ENCODE data around the gene ATP5MC2. TPM values are rescaled to one million over a fixed set of nuclear protein-coding genes. Genes with fewer than 3 reads are reported as not detected.

The ATP5MC2 gene
- 461 and 715 TPM in 2 replicates for total RNA-seq (ENCODE audit: low replicate concordance)

GRCh38 chr12:53675701-53676607 is at the start of gene ATP5MC2:
ATP5MC2 (minus strand) TSS chr12:53676083; CDS start chr12:53672614, 3,469 bp downstream.
- Histone ChIP-seq H2AFZ (replicated peaks) (peak within 1 kb of the TSS; percentile 86), H3K36me3 (peaks cover 7% of the 10 kb centered on the region), H3K9me3 (ENCODE audit: low read depth) (no peaks in the 10 kb centered on the region), H4K20me1 (ENCODE audit: low read depth) (peaks cover 6% of the 10 kb centered on the region), H3K79me2 (ENCODE audit: low read depth) (peaks cover 48% of the 10 kb centered on the region), H3K27ac (peak within 1 kb of the TSS; percentile 94), H3K27me3 (no peaks in the 10 kb centered on the region), H3K4me3 (peak within 1 kb of the TSS; percentile 75), H3K4me1 (peaks cover 44% of the 10 kb centered on the region), H3F3A (ENCODE audit: low read depth) (peaks cover 42% of the 10 kb centered on the region), H3K9ac (peak within 1 kb of the TSS; percentile 72), H3K4me2 (peak within 1 kb of the TSS; percentile 98)
- Mint-ChIP-seq H3K4me1 (peaks cover 45% of the 10 kb centered on the region), H3K27me3 (ENCODE audit: insufficient read depth, low read depth) (peaks cover 11% of the 10 kb centered on the region), H3K4me3 (peak within 1 kb of the TSS; percentile 94), H3K36me3 (peaks cover 18% of the 10 kb centered on the region), H3K9me3 (no peaks in the 10 kb centered on the region), H3K27ac (peak within 1 kb of the TSS; percentile 99)
- DNase-seq (ENCODE audit: low spot score): peak; percentile 99
- TF ChIP-seq EZH2 (IDR thresholded peaks at IDR 0.05) (no peak), CTCF (IDR thresholded peaks at IDR 0.05) (peak; percentile 99), EZH2phosphoT487 (IDR thresholded peaks at IDR 0.05) (peak; percentile 23)

- no peaks in the 10 kb centered on the region for H3K36me3 ChIP-seq
- H3K27ac ChIP-seq: no peak overlapping the region
- no peaks in the 10 kb centered on the region for H3K79me2 ChIP-seq (ENCODE audit: low read depth)
- Mint-ChIP-seq H3K27ac (no peak overlapping the region), H3K9me3 (no peaks in the 10 kb centered on the region), H3K27me3 (ENCODE audit: insufficient read depth, low read depth) (peaks cover 5% of the 10 kb centered on the region), H3K4me1 (peaks cover 15% of the 10 kb centered on the region), H3K4me3 (no peak overlapping the region), H3K36me3 (peaks cover 4% of the 10 kb centered on the region)
- TF ChIP-seq EZH2 (IDR thresholded peaks at IDR 0.05) (no peak), CTCF (IDR thresholded peaks at IDR 0.05) (no peak), EZH2phosphoT487 (IDR thresholded peaks at IDR 0.05) (no peak)
- H3F3A ChIP-seq (ENCODE audit: low read depth): no peaks in the 10 kb centered on the region
- peaks cover 3% of the 10 kb centered on the region for H3K4me1 ChIP-seq
- H2AFZ ChIP-seq (replicated peaks): no peak overlapping the region
- H4K20me1 ChIP-seq (ENCODE audit: low read depth): no peaks in the 10 kb centered on the region
- H3K4me3 ChIP-seq: no peak overlapping the region
- H3K9ac ChIP-seq: no peak overlapping the region
- no peaks in the 10 kb centered on the region for H3K9me3 ChIP-seq (ENCODE audit: low read depth)
- no peak for DNase-seq (ENCODE audit: low spot score)
- no peaks in the 10 kb centered on the region for H3K27me3 ChIP-seq
- no peak overlapping the region for H3K4me2 ChIP-seq
These were observed 46.7 kb upstream of the ATP5MC2 start for GRCh38 chr12:53722450-53723041.

- Histone ChIP-seq H3K36me3 (no peaks in the 10 kb centered on the region), H3K79me2 (ENCODE audit: low read depth) (no peaks in the 10 kb centered on the region), H3F3A (ENCODE audit: low read depth) (no peaks in the 10 kb centered on the region), H3K9ac (no peak overlapping the region), H4K20me1 (ENCODE audit: low read depth) (no peaks in the 10 kb centered on the region), H3K4me3 (no peak overlapping the region), H3K27ac (no peak overlapping the region), H3K9me3 (ENCODE audit: low read depth) (no peaks in the 10 kb centered on the region), H3K27me3 (no peaks in the 10 kb centered on the region), H3K4me1 (no peaks in the 10 kb centered on the region), H2AFZ (replicated peaks) (no peak overlapping the region), H3K4me2 (no peak overlapping the region)
- TF ChIP-seq CTCF (IDR thresholded peaks at IDR 0.05): no peak
- TF ChIP-seq EZH2phosphoT487 (IDR thresholded peaks at IDR 0.05): no peak
- no peak for TF ChIP-seq EZH2 (IDR thresholded peaks at IDR 0.05)
- Mint-ChIP-seq H3K4me3 (no peak overlapping the region), H3K27ac (no peak overlapping the region), H3K36me3 (peaks cover 16% of the 10 kb centered on the region), H3K9me3 (no peaks in the 10 kb centered on the region), H3K27me3 (ENCODE audit: insufficient read depth, low read depth) (peaks cover 5% of the 10 kb centered on the region), H3K4me1 (peaks cover 3% of the 10 kb centered on the region)
- no peak for DNase-seq (ENCODE audit: low spot score)
These were observed 45.1 kb upstream of the ATP5MC2 start for GRCh38 chr12:53720946-53721345.

All from neural progenitor cell (in vitro differentiated cells).